GM10248 (cell line): ENCODE results near the gene APMAP.

Source experiments
- CTCF ChIA-PET: fragments of 300-600 bp; sonication (Branson Sonifier 250); formaldehyde crosslinking; extraction: SDS; loops from one replicate; lab custom pipeline; 2021; ENCODE audit warnings: antibody characterized with exemption; lab: Yijun Ruan, JAX
- POLR2A ChIA-PET: fragments of 350-650 bp; sonication (Branson Sonifier 250); formaldehyde crosslinking; extraction: SDS; loops from one replicate; lab custom pipeline; 2020; ENCODE audit warnings: antibody characterized with exemption; lab: Yijun Ruan, JAX
- DNase-seq: peaks from one replicate; pipeline ENCODE4 v3.0.0; 2012; ENCODE audit errors: extremely low spot score
- TF ChIP-seq, protein P1 (sequence below): IDR thresholded peaks from 2 replicates; pipeline ENCODE4 v1.5.1; 2012; ENCODE audit warnings: mild to moderate bottlenecking, low read depth; ENCODE audit errors: extremely low read depth, missing control alignments, control extremely low read depth

Gene APMAP

DNA sequence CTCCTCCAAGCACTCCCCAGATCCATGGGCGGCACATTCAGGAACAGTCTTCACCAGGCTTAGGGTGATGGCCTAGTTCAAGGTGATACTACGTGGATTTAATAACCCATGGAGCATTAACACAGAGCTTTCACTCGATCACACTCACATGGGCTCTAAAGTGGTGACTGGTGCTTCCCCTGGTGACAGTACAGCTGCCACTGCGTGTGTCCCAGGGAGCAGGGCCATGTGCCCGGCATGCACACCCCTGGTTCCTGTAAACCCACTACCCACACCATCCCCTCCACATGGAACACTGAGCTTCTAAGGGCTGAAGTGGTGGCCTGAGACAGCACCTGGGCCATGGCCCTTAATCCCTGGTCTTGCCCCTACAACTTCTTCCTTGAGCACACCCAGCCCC, 27.8 kb upstream of the APMAP start:
- ChIA-PET POLR2A (no interaction called here), CTCF (interaction anchor here (3.4 kb wide), 1 partner anchor 13 kb away, joined by 12 read pairs; no protein-coding TSS in a partner anchor)
- TF ChIP-seq, protein P1, sequence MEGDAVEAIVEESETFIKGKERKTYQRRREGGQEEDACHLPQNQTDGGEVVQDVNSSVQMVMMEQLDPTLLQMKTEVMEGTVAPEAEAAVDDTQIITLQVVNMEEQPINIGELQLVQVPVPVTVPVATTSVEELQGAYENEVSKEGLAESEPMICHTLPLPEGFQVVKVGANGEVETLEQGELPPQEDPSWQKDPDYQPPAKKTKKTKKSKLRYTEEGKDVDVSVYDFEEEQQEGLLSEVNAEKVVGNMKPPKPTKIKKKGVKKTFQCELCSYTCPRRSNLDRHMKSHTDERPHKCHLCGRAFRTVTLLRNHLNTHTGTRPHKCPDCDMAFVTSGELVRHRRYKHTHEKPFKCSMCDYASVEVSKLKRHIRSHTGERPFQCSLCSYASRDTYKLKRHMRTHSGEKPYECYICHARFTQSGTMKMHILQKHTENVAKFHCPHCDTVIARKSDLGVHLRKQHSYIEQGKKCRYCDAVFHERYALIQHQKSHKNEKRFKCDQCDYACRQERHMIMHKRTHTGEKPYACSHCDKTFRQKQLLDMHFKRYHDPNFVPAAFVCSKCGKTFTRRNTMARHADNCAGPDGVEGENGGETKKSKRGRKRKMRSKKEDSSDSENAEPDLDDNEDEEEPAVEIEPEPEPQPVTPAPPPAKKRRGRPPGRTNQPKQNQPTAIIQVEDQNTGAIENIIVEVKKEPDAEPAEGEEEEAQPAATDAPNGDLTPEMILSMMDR, result no peak
- DNase-seq, result no peak

GRCh38 chr20:25019381-25020155, 27.0 kb upstream of the APMAP start:
- DNase-seq, result no peak
- POLR2A ChIA-PET, result no interaction called here
- TF ChIP-seq, protein P1, result no peak
- CTCF ChIA-PET, result interaction anchor here (3.4 kb wide), 1 partner anchor 14 kb away, joined by 12 read pairs; no protein-coding TSS in a partner anchor

- TF ChIP-seq, protein P1, result no peak
- POLR2A ChIA-PET, result no interaction called here
- CTCF ChIA-PET, result interaction anchor here (1.0 to 3.4 kb wide), 2 partner anchors 15 to 25 kb away, joined by 3 to 12 read pairs; no protein-coding TSS in a partner anchor
- DNase-seq, result no peak
These were observed 26.3 kb upstream of the APMAP start for GRCh38 chr20:25018841-25019240.

DNA sequence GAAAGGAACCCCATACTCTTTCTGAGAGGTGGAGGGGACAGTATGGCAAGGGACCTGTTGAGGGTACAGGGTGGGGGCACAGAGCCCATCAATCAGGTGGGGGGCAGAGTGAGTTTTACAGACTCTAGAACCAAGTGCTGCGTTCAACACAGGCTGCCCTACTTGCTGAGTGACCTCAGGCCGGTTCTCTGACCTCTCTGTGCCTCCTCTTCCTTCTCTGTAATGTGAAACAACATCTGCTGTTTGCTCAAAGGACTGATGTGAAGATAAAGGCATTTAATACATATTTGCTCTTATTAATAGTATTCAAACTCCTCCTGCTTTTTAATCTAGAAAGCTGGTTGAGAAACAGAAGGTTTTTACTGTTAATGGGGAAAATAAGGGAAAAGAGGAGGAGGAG, 25.9 kb upstream of the APMAP start:
- ChIA-PET CTCF (interaction anchor here (1.0 to 3.4 kb wide), 3 partner anchors 15 to 24 kb away, joined by 3 to 12 read pairs (median 3); no protein-coding TSS in a partner anchor), POLR2A (no interaction called here)
- no peak for DNase-seq
- TF ChIP-seq, protein P1, result no peak

DNA sequence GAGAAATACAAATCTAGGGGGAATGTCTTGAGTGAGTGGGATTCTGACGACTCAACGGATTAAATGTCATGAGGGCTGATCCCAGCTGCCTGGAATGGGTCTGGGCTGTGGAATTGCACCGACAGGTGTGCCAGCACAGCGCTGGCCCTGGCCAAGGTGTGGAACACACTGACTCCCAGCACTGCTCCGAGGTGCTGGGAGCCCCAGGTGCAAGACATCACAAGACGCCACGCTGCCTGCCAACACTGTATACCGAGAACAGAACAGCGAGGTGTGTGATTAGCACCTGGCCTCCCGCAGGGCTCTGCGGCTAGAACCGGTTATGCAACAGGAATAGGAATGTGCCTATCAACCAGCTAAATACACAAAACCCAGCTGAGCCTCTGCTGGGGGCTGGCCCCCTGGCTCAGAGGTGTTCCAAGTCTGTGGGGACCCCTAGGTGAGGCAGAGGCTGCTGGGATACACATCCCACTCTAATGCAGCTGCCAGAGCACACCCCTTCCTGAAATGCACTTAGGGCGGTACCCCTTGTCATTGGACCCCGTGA, 24.8 kb upstream of the APMAP start:
- TF ChIP-seq, protein P1, result no peak
- no peak for DNase-seq
- ChIA-PET CTCF (interaction anchor here (1.2 to 1.3 kb wide), 3 partner anchors 10 to 20 kb away, joined by 3 read pairs; no protein-coding TSS in a partner anchor), POLR2A (no interaction called here)

DNA sequence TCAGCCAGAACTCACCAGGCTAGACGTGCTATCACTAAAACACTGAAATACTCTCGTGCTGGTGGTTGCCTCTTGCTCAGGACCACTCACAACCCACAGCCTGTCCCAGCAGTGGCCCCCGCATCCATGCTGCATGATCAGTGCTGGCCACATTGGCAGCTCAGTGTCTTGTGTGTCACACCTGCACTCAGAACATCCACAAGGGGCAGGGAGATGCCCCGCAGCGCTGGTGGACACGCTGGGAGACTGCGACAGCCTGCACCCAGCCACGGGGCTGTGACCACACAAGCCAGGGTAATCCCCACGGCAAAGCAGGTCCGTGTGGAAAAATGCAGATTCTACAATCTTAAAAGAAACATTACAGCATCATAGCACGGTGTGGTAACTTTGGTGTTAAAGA, 23.9 kb upstream of the APMAP start:
- TF ChIP-seq, protein P1, result no peak
- CTCF ChIA-PET, result interaction anchor here (1.3 kb wide), 2 partner anchors 10 to 17 kb away, joined by 3 read pairs; no protein-coding TSS in a partner anchor
- DNase-seq, result no peak
- POLR2A ChIA-PET, result no interaction called here
